ENCODE data around the gene LRBA.

LRBA gene

DNA sequence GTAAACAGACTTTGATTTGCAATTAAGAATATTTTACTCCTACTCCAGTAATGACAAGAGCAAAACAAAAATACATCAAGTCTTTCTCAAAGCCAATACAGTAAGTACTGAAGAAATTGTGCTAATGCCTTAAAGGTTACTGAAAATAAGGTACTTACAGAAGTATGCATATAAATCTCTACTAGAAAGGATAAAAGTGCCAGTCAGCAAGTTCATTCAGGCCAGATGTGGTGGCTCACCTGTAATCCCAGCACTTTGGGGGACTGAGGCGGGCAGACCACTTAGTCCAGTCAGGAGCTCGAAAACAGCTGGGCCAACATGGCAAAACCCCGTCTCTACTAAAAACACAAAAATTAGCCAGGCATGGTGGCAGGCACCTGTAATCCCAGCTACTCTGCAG, 27.9 kb downstream of the LRBA start:
- H3K27me3 ChIP-seq (ENCODE audit: control insufficient read depth, insufficient read depth, low read length) = no peaks in the 10 kb centered on the region
- no peaks in the 10 kb centered on the region for H3K4me1 ChIP-seq (ENCODE audit: control insufficient read depth, low read depth, low read length)
- no peak overlapping the region for H3K27ac ChIP-seq (ENCODE audit: low read length)
- H3K4me3 ChIP-seq (ENCODE audit: low read length) = no peak overlapping the region
- no peaks in the 10 kb centered on the region for H3K9me3 ChIP-seq (ENCODE audit: control insufficient read depth, low read depth, low read length)
- no peak overlapping the region for H3K9ac ChIP-seq (ENCODE audit: low read length)
- H3K36me3 ChIP-seq (ENCODE audit: control insufficient read depth, low read depth, low read length) = no peaks in the 10 kb centered on the region

GRCh38 chr4:150986085-150986484, 29.0 kb downstream of the LRBA start:
- H3K36me3 ChIP-seq (ENCODE audit: control insufficient read depth, low read depth, low read length) = no peaks in the 10 kb centered on the region

GRCh38 chr4:150983851-150984250, 31.2 kb downstream of the LRBA start:
- Histone ChIP-seq H3K9ac (ENCODE audit: low read length) (no peak overlapping the region), H3K4me1 (ENCODE audit: control insufficient read depth, low read depth, low read length) (no peaks in the 10 kb centered on the region), H3K9me3 (ENCODE audit: control insufficient read depth, low read depth, low read length) (no peaks in the 10 kb centered on the region), H3K36me3 (ENCODE audit: control insufficient read depth, low read depth, low read length) (no peaks in the 10 kb centered on the region), H3K27me3 (ENCODE audit: control insufficient read depth, insufficient read depth, low read length) (no peaks in the 10 kb centered on the region), H3K27ac (ENCODE audit: low read length) (no peak overlapping the region), H3K4me3 (ENCODE audit: low read length) (no peak overlapping the region)

More at GRCh38 chr4:150986085-150986484, 29.0 kb downstream of the LRBA start:
- no peaks in the 10 kb centered on the region for H3K27me3 ChIP-seq (ENCODE audit: control insufficient read depth, insufficient read depth, low read length)
- no peaks in the 10 kb centered on the region for H3K9me3 ChIP-seq (ENCODE audit: control insufficient read depth, low read depth, low read length)
- H3K4me1 ChIP-seq (ENCODE audit: control insufficient read depth, low read depth, low read length) = no peaks in the 10 kb centered on the region
- H3K27ac ChIP-seq (ENCODE audit: low read length) = no peak overlapping the region
- no peak overlapping the region for H3K9ac ChIP-seq (ENCODE audit: low read length)
- H3K4me3 ChIP-seq (ENCODE audit: low read length) = no peak overlapping the region

DNA sequence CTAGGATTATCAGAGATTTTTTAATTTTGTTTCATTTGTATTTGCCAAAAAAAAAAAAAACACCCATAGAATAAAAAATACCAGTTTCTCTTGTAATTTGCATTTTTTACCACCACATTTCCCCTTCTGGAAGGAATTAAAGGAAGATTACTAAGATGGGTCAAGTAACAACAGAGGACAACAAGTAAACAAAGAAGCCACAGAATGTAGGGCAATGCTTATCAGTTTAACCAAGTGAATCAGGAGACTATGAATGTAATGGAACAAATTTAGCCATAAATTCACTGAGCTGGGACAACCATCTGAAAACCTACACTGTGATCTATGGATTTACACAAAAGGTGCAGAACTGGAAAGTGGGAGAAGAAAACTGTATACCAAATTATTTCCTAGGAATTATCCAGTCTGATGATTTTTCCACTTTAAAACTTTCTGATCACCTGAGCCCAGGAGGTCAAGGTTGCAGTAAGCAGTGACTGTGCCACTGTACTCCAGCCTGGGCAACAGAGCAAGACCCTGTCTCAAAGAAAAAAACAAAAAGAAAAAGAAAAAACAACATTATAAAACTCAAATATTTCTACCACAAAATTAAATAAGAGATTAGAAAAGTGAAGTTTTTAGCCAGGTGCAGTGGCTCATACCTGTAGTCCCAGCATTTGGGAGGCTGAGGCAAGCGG, 32.4 kb downstream of the LRBA start:
- no peaks in the 10 kb centered on the region for H3K36me3 ChIP-seq (ENCODE audit: control insufficient read depth, low read depth, low read length)
- no peak overlapping the region for H3K4me3 ChIP-seq (ENCODE audit: low read length)
- no peaks in the 10 kb centered on the region for H3K4me1 ChIP-seq (ENCODE audit: control insufficient read depth, low read depth, low read length)
- H3K27ac ChIP-seq (ENCODE audit: low read length) = no peak overlapping the region
- no peaks in the 10 kb centered on the region for H3K27me3 ChIP-seq (ENCODE audit: control insufficient read depth, insufficient read depth, low read length)
- no peaks in the 10 kb centered on the region for H3K9me3 ChIP-seq (ENCODE audit: control insufficient read depth, low read depth, low read length)
- H3K9ac ChIP-seq (ENCODE audit: low read length) = no peak overlapping the region

DNA sequence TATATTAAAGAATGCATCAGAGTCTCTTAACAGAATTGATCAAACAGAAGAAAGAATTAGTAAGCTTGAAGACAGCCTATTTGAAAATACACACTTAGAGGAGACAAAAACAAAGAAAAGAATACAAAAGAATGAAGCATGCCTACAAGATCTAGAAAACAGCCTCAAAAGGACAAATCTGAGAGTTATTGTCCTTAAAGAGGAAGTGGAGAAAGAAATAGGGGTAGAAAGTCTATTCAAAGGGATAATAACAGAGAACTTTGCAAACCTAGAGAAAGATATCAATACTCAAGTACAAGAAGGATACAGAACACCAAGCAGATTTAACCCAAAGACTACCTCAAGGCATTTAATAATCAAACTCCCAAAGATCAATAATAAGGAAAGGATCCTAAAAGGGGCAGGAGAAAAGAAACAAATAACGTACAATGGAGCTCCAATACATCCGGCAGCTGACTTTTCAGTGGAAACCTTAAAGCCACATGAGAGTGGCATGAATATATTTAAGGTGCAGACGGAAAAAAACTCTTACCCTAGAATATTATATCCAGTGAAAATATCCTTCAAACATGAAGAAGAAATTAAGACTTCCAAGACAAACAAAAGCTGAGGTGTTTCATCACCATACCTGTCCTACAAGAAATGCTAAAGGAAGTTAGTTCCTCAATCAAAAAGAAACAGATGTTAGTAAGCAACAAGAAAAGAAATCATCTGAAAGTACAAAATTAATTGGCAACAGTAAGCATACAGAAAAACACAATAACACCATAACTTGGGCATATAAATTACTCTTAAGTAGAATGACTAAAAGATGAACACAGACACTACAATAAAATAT, 36.1 kb downstream of the LRBA start:
- Histone ChIP-seq H3K27me3 (ENCODE audit: control insufficient read depth, insufficient read depth, low read length) (no peaks in the 10 kb centered on the region), H3K9me3 (ENCODE audit: control insufficient read depth, low read depth, low read length) (no peaks in the 10 kb centered on the region), H3K27ac (ENCODE audit: low read length) (no peak overlapping the region), H3K4me1 (ENCODE audit: control insufficient read depth, low read depth, low read length) (no peaks in the 10 kb centered on the region), H3K9ac (ENCODE audit: low read length) (no peak overlapping the region), H3K4me3 (ENCODE audit: low read length) (no peak overlapping the region), H3K36me3 (ENCODE audit: control insufficient read depth, low read depth, low read length) (no peaks in the 10 kb centered on the region)

DNA sequence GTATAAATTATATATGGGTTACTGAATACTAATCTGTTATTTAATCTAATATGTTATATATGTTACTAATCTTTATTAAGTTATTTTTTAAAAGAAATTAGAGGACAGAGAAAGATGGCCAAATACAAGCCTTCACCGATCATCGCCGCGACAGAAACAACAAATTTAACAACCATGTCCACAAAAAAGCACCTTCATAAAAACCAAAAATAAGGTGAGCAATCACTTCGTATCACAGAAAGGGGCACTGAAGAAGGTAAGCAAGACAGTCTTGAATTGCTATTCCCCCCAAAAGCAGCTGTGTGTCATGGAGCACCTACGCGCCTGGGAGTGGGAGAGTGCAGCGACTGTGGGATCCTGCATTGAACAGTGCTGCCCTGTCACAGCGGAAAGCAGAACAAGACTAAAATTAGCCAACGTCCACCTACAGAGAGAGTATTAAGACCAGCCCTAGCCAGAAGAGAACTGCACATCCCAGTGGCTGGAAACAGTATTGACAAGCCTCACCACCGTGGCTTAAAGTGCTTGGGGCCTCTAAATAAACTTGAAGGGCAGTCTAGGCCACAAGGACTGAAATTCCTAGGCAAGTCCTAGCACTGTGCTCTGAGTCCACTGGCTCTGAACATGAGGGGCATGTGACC, 38.5 kb downstream of the LRBA start:
- no peaks in the 10 kb centered on the region for H3K9me3 ChIP-seq (ENCODE audit: control insufficient read depth, low read depth, low read length)
- H3K27ac ChIP-seq (ENCODE audit: low read length) = no peak overlapping the region
- H3K36me3 ChIP-seq (ENCODE audit: control insufficient read depth, low read depth, low read length) = no peaks in the 10 kb centered on the region
- no peak overlapping the region for H3K4me3 ChIP-seq (ENCODE audit: low read length)
- no peaks in the 10 kb centered on the region for H3K4me1 ChIP-seq (ENCODE audit: control insufficient read depth, low read depth, low read length)
- no peak overlapping the region for H3K9ac ChIP-seq (ENCODE audit: low read length)
- no peaks in the 10 kb centered on the region for H3K27me3 ChIP-seq (ENCODE audit: control insufficient read depth, insufficient read depth, low read length)

GRCh38 chr4:150974750-150975149, 40.3 kb downstream of the LRBA start:
- Histone ChIP-seq H3K4me1 (ENCODE audit: control insufficient read depth, low read depth, low read length) (no peaks in the 10 kb centered on the region), H3K9me3 (ENCODE audit: control insufficient read depth, low read depth, low read length) (no peaks in the 10 kb centered on the region), H3K27me3 (ENCODE audit: control insufficient read depth, insufficient read depth, low read length) (no peaks in the 10 kb centered on the region), H3K4me3 (ENCODE audit: low read length) (no peak overlapping the region), H3K9ac (ENCODE audit: low read length) (no peak overlapping the region), H3K27ac (ENCODE audit: low read length) (no peak overlapping the region), H3K36me3 (ENCODE audit: control insufficient read depth, low read depth, low read length) (no peaks in the 10 kb centered on the region)

GRCh38 chr4:150974252-150974640, 40.8 kb downstream of the LRBA start:
- Histone ChIP-seq H3K4me1 (ENCODE audit: control insufficient read depth, low read depth, low read length) (no peaks in the 10 kb centered on the region), H3K9me3 (ENCODE audit: control insufficient read depth, low read depth, low read length) (no peaks in the 10 kb centered on the region), H3K27ac (ENCODE audit: low read length) (no peak overlapping the region), H3K9ac (ENCODE audit: low read length) (no peak overlapping the region), H3K36me3 (ENCODE audit: control insufficient read depth, low read depth, low read length) (no peaks in the 10 kb centered on the region), H3K4me3 (ENCODE audit: low read length) (no peak overlapping the region), H3K27me3 (ENCODE audit: control insufficient read depth, insufficient read depth, low read length) (no peaks in the 10 kb centered on the region)

DNA sequence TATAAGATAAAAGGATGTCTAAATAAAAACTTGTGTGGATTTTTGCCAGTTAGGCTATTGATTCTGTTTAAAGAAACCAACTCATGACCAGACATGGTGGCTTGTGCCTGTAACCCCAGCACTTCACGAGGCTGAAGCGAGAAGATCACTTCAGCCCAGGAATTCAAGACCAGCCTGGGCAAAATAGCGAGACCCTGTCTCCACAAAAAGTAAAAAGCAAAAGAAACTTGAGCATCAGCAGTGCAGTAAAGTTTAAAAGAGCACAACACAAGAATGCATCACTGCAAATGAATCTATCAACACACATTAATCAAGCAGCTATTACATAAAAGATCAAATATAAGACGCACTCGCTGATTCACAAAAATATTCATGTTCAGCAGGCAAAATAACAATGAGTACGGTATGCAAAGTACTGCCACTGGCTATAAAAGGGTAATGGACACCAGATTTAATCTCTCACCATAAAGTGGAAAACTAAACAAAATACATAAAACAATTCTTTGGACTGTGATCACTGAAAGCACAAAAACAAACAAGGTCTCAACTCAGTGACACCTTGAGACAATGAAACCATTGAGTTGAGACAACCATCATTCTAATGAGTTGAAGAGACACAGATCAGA, 41.3 kb downstream of the LRBA start:
- Histone ChIP-seq H3K4me3 (ENCODE audit: low read length) (no peak overlapping the region), H3K36me3 (ENCODE audit: control insufficient read depth, low read depth, low read length) (no peaks in the 10 kb centered on the region), H3K9me3 (ENCODE audit: control insufficient read depth, low read depth, low read length) (no peaks in the 10 kb centered on the region), H3K4me1 (ENCODE audit: control insufficient read depth, low read depth, low read length) (no peaks in the 10 kb centered on the region), H3K9ac (ENCODE audit: low read length) (no peak overlapping the region), H3K27me3 (ENCODE audit: control insufficient read depth, insufficient read depth, low read length) (no peaks in the 10 kb centered on the region), H3K27ac (ENCODE audit: low read length) (no peak overlapping the region)

DNA sequence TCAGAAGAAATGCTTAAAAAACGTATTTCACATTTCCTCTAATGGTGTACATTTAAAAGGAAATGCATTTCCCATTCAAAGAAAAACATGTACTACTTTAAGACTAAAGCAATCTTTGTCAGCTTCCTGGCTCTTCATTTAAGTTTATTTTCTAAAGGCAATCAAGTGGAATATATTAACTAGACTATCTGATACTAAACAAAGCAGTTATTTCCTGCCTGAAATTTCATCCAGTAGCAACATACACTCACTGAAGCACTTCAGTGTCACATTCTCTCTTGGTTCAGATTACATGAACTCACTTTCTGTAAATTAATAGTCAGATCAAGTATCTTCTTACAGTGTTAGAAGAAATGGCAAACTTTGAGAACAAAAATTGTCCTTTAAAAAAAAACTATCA, 42.5 kb downstream of the LRBA start:
- H3K9ac ChIP-seq (ENCODE audit: low read length) = no peak overlapping the region
- H3K27ac ChIP-seq (ENCODE audit: low read length) = no peak overlapping the region
- H3K4me1 ChIP-seq (ENCODE audit: control insufficient read depth, low read depth, low read length) = no peaks in the 10 kb centered on the region

DNA sequence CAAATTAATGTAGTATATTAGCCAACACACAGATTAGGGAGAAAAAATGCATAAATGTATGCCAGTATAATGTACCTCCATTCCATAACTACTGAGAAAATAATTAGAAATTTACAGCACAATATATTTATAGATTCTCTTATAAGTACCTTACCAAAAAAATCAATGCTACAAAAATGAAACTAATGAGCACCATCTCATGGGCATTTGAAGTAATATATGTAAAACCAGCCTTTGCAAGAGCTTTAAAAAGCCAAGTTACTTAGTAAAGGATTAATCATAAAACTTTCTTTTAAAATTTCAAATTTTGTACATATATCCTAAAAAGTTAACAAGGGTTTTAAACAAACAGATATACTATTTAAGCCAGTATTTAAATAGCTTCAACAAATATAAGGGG, 43.2 kb downstream of the LRBA start:
- no peaks in the 10 kb centered on the region for H3K9me3 ChIP-seq (ENCODE audit: control insufficient read depth, low read depth, low read length)
- H3K9ac ChIP-seq (ENCODE audit: low read length) = no peak overlapping the region
- no peak overlapping the region for H3K27ac ChIP-seq (ENCODE audit: low read length)
- no peaks in the 10 kb centered on the region for H3K4me1 ChIP-seq (ENCODE audit: control insufficient read depth, low read depth, low read length)
- H3K4me3 ChIP-seq (ENCODE audit: low read length) = no peak overlapping the region
- H3K36me3 ChIP-seq (ENCODE audit: control insufficient read depth, low read depth, low read length) = no peaks in the 10 kb centered on the region
- no peaks in the 10 kb centered on the region for H3K27me3 ChIP-seq (ENCODE audit: control insufficient read depth, insufficient read depth, low read length)

More for the DNA sequence above, 42.5 kb downstream of the LRBA start:
- Histone ChIP-seq H3K36me3 (ENCODE audit: control insufficient read depth, low read depth, low read length) (no peaks in the 10 kb centered on the region), H3K9me3 (ENCODE audit: control insufficient read depth, low read depth, low read length) (no peaks in the 10 kb centered on the region), H3K27me3 (ENCODE audit: control insufficient read depth, insufficient read depth, low read length) (no peaks in the 10 kb centered on the region), H3K4me3 (ENCODE audit: low read length) (no peak overlapping the region)
